HL-60 (cell line): Measurements from ENCODE around the gene BNIP5.

Experiments used
- DNase-seq, 2 experiments: peaks; one replicate each; pipeline ENCODE4 v3.0.0-alpha.2; 2010 to 2020; ENCODE audit warnings: low read depth in 1 of 2, low spot score in 1 of 2
- H3K27ac ChIP-seq: fragments of 250-450 bp; sonication (Bioruptor Pico); replicated peaks from 2 replicates; pipeline ENCODE4 v1.5.1; 2020; ENCODE audit warnings: mild to moderate bottlenecking, moderate library complexity
- H3K27me3 ChIP-seq: fragments of 250-450 bp; sonication (Bioruptor Pico); 2 replicates; pipeline ENCODE4 v1.5.1; 2021; ENCODE audit warnings: mild to moderate bottlenecking, moderate library complexity; ENCODE audit not compliant: insufficient read depth, poor library complexity, severe bottlenecking
- H3K4me3 ChIP-seq: replicated peaks from 2 replicates; pipeline ENCODE4 v1.5.1; 2011; ENCODE audit warnings: mild to moderate bottlenecking, control low read depth, low read length; ENCODE audit not compliant: insufficient read depth
- CTCF ChIP-seq: IDR thresholded peaks from one replicate; pipeline ENCODE4 v1.5.1; 2011; ENCODE audit warnings: low read length, control low read depth, inconsistent platforms; ENCODE audit not compliant: insufficient read depth
- GABPA ChIP-seq: IDR thresholded peaks from 2 replicates; pipeline ENCODE4 v1.6.1; 2012; ENCODE audit warnings: low read depth
- POLR2AphosphoS5 ChIP-seq: IDR thresholded peaks from 2 replicates; pipeline ENCODE4 v1.6.1; 2012; ENCODE audit warnings: low read depth
- REST ChIP-seq: IDR thresholded peaks from 2 replicates; pipeline ENCODE4 v1.6.1; 2012; ENCODE audit warnings: low read depth; ENCODE audit not compliant: insufficient replicate concordance
- SPI1 ChIP-seq: IDR thresholded peaks from 2 replicates; pipeline ENCODE4 v1.6.1; 2012; ENCODE audit warnings: low read depth, mild to moderate bottlenecking, borderline replicate concordance

The BNIP5 gene

GRCh38 chr6:36378936-36379335 is 42.2 kb upstream of the BNIP5 start:
- no peak overlapping the region for H3K4me3 ChIP-seq

GRCh38 chr6:36378243-36378920 is 41.7 kb upstream of the BNIP5 start:
- Histone ChIP-seq H3K27me3 (no peaks in the 10 kb centered on the region), H3K27ac (no peak overlapping the region), H3K4me3 (no peak overlapping the region)
- TF ChIP-seq CTCF = no peak
- TF ChIP-seq REST = no peak
- TF ChIP-seq SPI1 = no peak
- TF ChIP-seq GABPA = no peak
- TF ChIP-seq POLR2AphosphoS5 = no peak
- DNase-seq = no peak

More at GRCh38 chr6:36378936-36379335, 42.2 kb upstream of the BNIP5 start:
- DNase-seq = no peak
- Histone ChIP-seq H3K27ac (no peak overlapping the region), H3K27me3 (no peaks in the 10 kb centered on the region)
- TF ChIP-seq SPI1 (no peak), POLR2AphosphoS5 (no peak), CTCF (no peak), GABPA (no peak), REST (no peak)

GRCh38 chr6:36377594-36377993 is 40.9 kb upstream of the BNIP5 start:
- Histone ChIP-seq H3K27ac (no peak overlapping the region), H3K27me3 (no peaks in the 10 kb centered on the region), H3K4me3 (no peak overlapping the region)
- TF ChIP-seq SPI1 (no peak), REST (no peak), CTCF (no peak)
- DNase-seq = no peak
